GM23338 (cell line): ENCODE data around the gene VRK3.

ENCODE experiments used
- CREB1 ChIP-seq: fragments of 250-450 bp; sonication (Bioruptor Pico); IDR thresholded peaks from 2 replicates; pipeline ENCODE4 v1.5.0; 2020; ENCODE audit warnings: low read depth, mild to moderate bottlenecking, moderate library complexity
- EZH2 ChIP-seq: fragments of 200-600 bp; sonication (generic); IDR thresholded peaks from one replicate; pipeline ENCODE4 v1.8.0; 2017; ENCODE audit warnings: antibody characterized with exemption, mild to moderate bottlenecking, low read depth; ENCODE audit not compliant: unreplicated experiment
- EZH2phosphoT487 ChIP-seq: fragments of 200-600 bp; sonication (generic); IDR thresholded peaks from one replicate; pipeline ENCODE4 v1.8.1; 2018; ENCODE audit warnings: antibody characterized with exemption; ENCODE audit not compliant: unreplicated experiment
- JUNB ChIP-seq: IDR thresholded peaks from one replicate; pipeline ENCODE4 v1.6.1; 2016; ENCODE audit warnings: antibody characterized with exemption; ENCODE audit not compliant: unreplicated experiment
- NANOG ChIP-seq: IDR thresholded peaks from 2 replicates; pipeline ENCODE4 v1.6.1; 2016; ENCODE audit warnings: antibody characterized with exemption, borderline replicate concordance
- POLR2AphosphoS5 ChIP-seq: IDR thresholded peaks from 2 replicates; pipeline ENCODE4 v1.6.1; 2016; ENCODE audit warnings: antibody characterized with exemption, low read depth
- STAT1 ChIP-seq: IDR thresholded peaks from one replicate; pipeline ENCODE4 v1.6.1; 2016; ENCODE audit warnings: antibody characterized with exemption; ENCODE audit not compliant: unreplicated experiment
- ZNF114 ChIP-seq: fragments of 250-450 bp; sonication (Bioruptor Pico); IDR thresholded peaks from 2 replicates; pipeline ENCODE4 v1.5.0; 2020; ENCODE audit warnings: mild to moderate bottlenecking, moderate library complexity
- ZNF331 ChIP-seq: fragments of 250-450 bp; sonication (Bioruptor Pico); IDR thresholded peaks from 2 replicates; pipeline ENCODE4 v1.5.0; 2020; ENCODE audit warnings: low read depth, mild to moderate bottlenecking, moderate library complexity
- TF ChIP-seq, protein P1 (sequence below), 2 experiments: fragments of 200-600 bp in 1 of 2; sonication (generic) in 1 of 2; conservative IDR thresholded peaks; 2 replicates each; pipeline versions ENCODE4 v1.5.1 to v1.6.1; 2016 to 2017; ENCODE audit warnings: antibody characterized with exemption in 2 of 2, low read depth in 2 of 2, mild to moderate bottlenecking in 2 of 2, moderate library complexity in 1 of 2
- TF ChIP-seq, protein P2 (sequence below): IDR thresholded peaks from one replicate; pipeline ENCODE4 v1.6.1; 2018; ENCODE audit warnings: antibody characterized with exemption; ENCODE audit not compliant: unreplicated experiment
- TF ChIP-seq, protein P3 (sequence below): IDR thresholded peaks from 2 replicates; pipeline ENCODE4 v1.6.1; 2016; ENCODE audit warnings: antibody characterized with exemption

DNA sequence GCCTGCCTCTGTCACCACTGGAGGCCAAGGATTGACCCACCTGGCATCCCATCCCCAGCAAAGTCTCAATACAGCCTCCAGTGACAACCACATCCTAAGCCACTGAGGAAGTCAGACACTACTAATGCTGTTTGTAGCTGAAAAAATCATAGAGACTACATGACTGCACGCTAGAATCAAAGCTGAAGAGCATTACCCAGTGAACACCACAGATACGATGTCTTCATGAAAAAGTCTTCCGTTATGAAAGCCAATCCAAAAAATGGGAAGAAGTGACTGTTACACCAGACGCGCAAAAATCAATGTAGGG, 84.7 kb downstream of the VRK3 start:
- TF ChIP-seq, protein P1, sequence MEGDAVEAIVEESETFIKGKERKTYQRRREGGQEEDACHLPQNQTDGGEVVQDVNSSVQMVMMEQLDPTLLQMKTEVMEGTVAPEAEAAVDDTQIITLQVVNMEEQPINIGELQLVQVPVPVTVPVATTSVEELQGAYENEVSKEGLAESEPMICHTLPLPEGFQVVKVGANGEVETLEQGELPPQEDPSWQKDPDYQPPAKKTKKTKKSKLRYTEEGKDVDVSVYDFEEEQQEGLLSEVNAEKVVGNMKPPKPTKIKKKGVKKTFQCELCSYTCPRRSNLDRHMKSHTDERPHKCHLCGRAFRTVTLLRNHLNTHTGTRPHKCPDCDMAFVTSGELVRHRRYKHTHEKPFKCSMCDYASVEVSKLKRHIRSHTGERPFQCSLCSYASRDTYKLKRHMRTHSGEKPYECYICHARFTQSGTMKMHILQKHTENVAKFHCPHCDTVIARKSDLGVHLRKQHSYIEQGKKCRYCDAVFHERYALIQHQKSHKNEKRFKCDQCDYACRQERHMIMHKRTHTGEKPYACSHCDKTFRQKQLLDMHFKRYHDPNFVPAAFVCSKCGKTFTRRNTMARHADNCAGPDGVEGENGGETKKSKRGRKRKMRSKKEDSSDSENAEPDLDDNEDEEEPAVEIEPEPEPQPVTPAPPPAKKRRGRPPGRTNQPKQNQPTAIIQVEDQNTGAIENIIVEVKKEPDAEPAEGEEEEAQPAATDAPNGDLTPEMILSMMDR (conservative IDR thresholded peaks at IDR 0.05; ENCODE audit: low read depth in 2 of 2), result no peak
- TF ChIP-seq EZH2phosphoT487, result no peak
- no peak for TF ChIP-seq JUNB
- no peak for TF ChIP-seq EZH2
- TF ChIP-seq, protein P2, sequence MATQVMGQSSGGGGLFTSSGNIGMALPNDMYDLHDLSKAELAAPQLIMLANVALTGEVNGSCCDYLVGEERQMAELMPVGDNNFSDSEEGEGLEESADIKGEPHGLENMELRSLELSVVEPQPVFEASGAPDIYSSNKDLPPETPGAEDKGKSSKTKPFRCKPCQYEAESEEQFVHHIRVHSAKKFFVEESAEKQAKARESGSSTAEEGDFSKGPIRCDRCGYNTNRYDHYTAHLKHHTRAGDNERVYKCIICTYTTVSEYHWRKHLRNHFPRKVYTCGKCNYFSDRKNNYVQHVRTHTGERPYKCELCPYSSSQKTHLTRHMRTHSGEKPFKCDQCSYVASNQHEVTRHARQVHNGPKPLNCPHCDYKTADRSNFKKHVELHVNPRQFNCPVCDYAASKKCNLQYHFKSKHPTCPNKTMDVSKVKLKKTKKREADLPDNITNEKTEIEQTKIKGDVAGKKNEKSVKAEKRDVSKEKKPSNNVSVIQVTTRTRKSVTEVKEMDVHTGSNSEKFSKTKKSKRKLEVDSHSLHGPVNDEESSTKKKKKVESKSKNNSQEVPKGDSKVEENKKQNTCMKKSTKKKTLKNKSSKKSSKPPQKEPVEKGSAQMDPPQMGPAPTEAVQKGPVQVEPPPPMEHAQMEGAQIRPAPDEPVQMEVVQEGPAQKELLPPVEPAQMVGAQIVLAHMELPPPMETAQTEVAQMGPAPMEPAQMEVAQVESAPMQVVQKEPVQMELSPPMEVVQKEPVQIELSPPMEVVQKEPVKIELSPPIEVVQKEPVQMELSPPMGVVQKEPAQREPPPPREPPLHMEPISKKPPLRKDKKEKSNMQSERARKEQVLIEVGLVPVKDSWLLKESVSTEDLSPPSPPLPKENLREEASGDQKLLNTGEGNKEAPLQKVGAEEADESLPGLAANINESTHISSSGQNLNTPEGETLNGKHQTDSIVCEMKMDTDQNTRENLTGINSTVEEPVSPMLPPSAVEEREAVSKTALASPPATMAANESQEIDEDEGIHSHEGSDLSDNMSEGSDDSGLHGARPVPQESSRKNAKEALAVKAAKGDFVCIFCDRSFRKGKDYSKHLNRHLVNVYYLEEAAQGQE, result no peak
- TF ChIP-seq STAT1, result no peak
- TF ChIP-seq ZNF114 (CRISPR knock-in tag), result no peak
- TF ChIP-seq, protein P3, sequence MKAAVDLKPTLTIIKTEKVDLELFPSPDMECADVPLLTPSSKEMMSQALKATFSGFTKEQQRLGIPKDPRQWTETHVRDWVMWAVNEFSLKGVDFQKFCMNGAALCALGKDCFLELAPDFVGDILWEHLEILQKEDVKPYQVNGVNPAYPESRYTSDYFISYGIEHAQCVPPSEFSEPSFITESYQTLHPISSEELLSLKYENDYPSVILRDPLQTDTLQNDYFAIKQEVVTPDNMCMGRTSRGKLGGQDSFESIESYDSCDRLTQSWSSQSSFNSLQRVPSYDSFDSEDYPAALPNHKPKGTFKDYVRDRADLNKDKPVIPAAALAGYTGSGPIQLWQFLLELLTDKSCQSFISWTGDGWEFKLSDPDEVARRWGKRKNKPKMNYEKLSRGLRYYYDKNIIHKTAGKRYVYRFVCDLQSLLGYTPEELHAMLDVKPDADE, result no peak
- no peak for TF ChIP-seq CREB1 (CRISPR knock-in tag)
- TF ChIP-seq POLR2AphosphoS5, result no peak
- TF ChIP-seq ZNF331, result no peak
- no peak for TF ChIP-seq NANOG
